ENCODE results near the gene DNASE1L3.

Gene DNASE1L3

DNA sequence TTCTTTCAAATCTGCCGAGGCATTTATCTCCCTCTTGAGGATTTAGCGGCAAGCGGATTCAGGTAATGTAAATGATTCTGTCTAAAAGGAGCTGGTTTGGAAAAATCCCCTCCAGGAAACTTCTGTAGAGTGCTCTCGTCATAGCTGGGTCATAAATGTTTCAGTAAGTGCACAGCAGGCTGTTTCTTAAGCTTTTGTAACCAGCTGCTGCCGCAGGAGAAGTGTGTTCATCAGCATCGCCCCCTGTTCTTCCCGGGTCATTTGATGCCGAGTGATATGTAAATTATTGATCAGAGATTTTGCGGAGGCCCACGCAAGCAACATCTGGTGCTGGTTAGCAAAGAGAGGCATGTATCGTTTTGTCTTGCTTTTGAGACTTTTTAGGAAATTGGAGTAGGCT is 53.1 kb downstream of the DNASE1L3 start:
- DNase-seq, result no peak

- DNase-seq, result no peak
Measured at GRCh38 chr3:58155838-58156237, 54.9 kb downstream of the DNASE1L3 start.

- DNase-seq, result no peak
Measured at GRCh38 chr3:58154626-58155449, 55.9 kb downstream of the DNASE1L3 start.

GRCh38 chr3:58153371-58153770 is 57.4 kb downstream of the DNASE1L3 start:
- DNase-seq, result no peak

GRCh38 chr3:58152225-58153015 is 58.4 kb downstream of the DNASE1L3 start:
- no peak for DNase-seq

GRCh38 chr3:58151637-58152036 is 59.1 kb downstream of the DNASE1L3 start:
- no peak for DNase-seq

GRCh38 chr3:58150810-58151199 is 60.0 kb downstream of the DNASE1L3 start:
- DNase-seq, result no peak

- DNase-seq, result no peak
Measured at GRCh38 chr3:58150130-58150809, 60.5 kb downstream of the DNASE1L3 start.

DNA sequence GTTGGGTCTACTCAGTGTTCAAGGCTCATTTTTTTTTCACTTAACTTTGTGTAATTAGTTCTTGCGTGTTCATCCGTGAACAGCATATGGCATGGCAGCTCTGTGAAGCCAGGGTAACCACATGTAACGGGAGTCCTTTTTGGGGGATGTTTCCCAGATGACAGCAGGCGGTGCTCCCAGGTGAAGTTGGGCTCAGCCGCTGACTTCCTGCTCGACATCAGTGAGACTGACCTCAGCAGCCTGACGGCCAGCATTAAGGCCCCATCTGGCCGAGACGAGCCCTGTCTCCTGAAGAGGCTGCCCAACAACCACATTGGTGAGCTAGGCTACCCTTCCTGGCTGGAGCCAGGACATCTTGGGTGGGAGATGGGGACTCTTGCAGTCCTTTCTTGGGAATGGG is 62.7 kb downstream of the DNASE1L3 start:
- DNase-seq, result no peak

DNA sequence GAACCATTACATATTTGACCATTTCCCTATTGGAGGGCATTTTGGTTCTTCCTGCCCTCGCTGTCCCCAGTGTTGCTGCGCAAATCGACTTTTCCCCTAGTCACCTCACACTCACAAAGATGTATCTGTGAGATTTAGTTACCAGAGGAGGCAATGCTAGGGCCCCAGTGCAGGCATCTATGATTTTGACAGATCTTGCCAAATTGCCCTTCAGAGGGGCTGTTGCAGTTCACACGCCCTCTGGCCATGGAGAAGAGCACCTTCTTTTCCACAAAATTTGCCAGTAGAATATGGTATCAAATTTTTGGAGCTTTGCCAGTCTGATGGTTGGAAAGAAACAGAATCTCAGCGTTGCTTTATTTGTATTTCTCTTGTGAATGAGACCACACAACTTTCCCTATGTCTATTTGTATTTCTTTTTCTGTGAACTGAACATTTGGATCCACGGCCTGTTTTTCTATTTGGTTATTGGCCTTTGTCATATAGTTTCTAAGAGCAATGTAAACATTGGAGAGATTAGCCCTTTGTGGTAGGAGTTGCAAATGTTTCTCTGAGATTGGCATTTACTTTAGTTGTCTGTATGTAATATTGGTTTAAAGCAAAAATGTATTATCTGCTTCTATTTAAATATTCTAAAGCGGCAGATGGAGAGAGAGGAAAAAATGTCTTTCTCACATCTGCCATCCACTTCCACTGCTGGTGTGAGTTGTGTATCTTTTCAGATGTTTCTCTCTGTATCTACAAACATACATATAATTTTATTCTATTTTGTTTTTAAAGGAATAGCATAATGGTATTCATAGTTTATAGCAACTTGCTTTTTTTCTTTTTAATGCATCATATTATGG is 66.1 kb downstream of the DNASE1L3 start:
- DNase-seq, result no peak

DNA sequence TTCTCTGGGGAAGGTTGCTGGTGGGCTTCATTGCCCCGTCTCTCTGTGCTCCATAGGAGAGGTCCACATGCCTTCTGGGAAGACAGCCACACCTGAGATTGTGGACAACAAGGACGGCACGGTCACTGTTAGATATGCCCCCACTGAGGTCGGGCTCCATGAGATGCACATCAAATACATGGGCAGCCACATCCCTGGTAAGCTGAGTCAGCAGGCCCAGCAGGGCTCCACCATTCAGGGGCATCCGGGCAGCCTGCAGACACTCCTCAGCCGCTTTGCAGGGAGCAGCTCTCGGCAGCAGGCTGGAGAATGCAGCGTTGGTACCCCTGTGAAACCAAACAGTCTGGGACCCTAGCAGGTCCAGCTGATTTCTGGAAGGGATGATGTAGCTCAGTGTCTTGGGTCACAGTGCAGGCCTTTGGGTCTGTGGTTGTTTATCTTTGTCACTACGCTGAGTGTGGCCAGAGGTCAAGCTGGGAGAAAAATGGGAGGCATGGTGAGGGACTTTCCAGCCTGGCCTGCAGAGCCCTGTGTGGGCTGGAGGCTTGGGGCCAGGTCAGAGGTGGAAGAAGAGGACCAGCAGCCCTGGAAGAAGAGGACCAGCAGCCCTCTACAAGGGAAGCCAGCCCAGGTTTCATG is 67.2 kb downstream of the DNASE1L3 start:
- DNase-seq, result no peak
